Urinary bladder (tissue), 4 donors: ENCODE results near the gene PELI2. TPM values are rescaled to one million over a fixed set of nuclear protein-coding genes. Genes with fewer than 3 reads are reported as not detected.

Source experiments
- DNase-seq: peaks from one replicate; pipeline ENCODE4 v3.0.0-alpha.2; 2015; ENCODE audit errors: extremely low spot score
- H3K27ac ChIP-seq: one replicate; pipeline ENCODE4 v1.5.1; 2013; ENCODE audit warnings: low read depth, mild to moderate bottlenecking, moderate library complexity
- H3K36me3 ChIP-seq: one replicate; pipeline ENCODE4 v1.6.1; 2013; ENCODE audit warnings: mild to moderate bottlenecking, moderate library complexity; ENCODE audit not compliant: insufficient read depth
- H3K4me1 ChIP-seq: one replicate; pipeline ENCODE4 v1.6.1; 2013; ENCODE audit warnings: mild to moderate bottlenecking, moderate library complexity; ENCODE audit not compliant: insufficient read depth
- H3K4me3 ChIP-seq: one replicate; pipeline ENCODE4 v1.5.1; 2013; ENCODE audit warnings: low read depth, low read length
- WGBS: extraction: QIAGEN DNeasy Blood & Tissue Kit; methylation state at CpG from one replicate; pipeline ENCODE4 v1.1.7; 2013; 5-methylcytosine and 5-hydroxymethylcytosine counted together
- polyA plus RNA-seq: library from polyadenylated mRNA; stranded (reverse); fragments of 200-250 nt; gene quantifications from one replicate; pipeline ENCODE4 v1.2.3, GENCODE V29; 2013
- total RNA-seq: library from RNA; depleted of rRNA; stranded (reverse); fragments of >200 nt; gene quantifications from one replicate; pipeline ENCODE4 v1.2.3, GENCODE V29; 2014
- donor health status: healthy with polysubstance abuse.
- donor health status: healthy.

Gene PELI2
- total and polyA plus RNA-seq, 2 donors, result 10.6 to 15.9 TPM

DNA sequence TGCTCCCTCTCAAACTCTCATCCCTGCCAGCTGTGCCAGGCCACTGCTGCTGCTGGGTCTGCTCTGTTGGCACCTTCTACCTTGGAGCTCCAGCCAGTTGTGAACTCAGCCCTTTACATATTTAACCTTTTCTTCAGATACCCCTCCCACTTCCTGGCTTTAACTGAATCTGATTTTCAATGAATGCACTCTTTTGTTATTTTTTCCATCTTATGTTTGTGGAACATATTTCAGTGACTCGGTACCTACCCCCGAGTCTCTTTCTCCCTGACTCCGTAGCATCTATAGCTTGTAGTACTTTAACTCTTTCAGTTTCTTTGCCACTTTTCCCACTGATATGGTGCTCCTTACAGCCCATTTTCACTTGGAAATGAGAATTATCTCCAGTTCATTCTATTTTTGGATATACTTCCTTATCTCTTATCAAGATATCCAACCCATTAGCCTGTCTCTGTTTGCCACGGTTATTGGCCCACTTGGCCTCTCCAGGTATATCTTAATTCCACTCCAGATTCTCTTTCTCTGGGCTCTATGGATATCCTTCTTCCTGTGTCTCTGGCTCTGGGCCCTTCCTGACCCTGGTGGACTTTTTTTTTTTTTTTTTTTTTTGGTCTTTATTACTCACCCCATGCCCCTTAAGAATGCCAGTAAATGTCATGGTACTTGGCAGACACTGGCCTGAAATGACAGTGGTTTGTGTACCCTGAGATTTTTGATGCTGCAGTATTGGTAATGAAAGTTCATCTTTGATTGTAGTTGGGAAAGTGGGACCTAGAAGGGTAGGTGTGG is 62.7 kb downstream of the PELI2 start:
- WGBS, result 71% methylated on average over 4 of the region's 4 CpGs
- DNase-seq, result no peak
- H3K36me3 ChIP-seq, result no peaks in the 10 kb centered on the region
- H3K4me3 ChIP-seq, result no peak overlapping the region
- no peak overlapping the region for H3K27ac ChIP-seq
- H3K4me1 ChIP-seq, result no peaks in the 10 kb centered on the region

DNA sequence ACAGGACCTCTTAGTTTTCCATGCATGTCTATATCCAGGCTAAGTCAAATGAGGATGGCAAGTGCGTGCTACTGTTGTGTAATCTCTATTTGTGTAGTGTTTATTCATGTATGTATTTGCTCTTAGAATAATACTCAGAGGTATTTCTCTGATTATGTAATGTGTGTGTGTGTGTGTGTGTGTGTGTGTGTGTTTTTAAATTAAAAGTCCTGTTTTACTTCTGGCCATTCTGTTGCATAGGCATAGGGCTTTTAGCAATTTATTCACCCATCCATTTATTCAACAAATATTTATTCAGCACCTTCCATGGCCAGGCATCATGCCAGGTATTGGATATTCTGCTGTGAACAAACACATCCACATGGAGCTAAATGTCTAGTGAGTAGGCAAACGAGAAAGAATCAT is 63.5 kb downstream of the PELI2 start:
- Histone ChIP-seq H3K27ac (peak overlapping the region; percentile 38), H3K4me1 (no peaks in the 10 kb centered on the region), H3K36me3 (no peaks in the 10 kb centered on the region), H3K4me3 (no peak overlapping the region)
- WGBS, result 82% methylated on average over 2 of the region's 2 CpGs
- DNase-seq, result no peak

DNA sequence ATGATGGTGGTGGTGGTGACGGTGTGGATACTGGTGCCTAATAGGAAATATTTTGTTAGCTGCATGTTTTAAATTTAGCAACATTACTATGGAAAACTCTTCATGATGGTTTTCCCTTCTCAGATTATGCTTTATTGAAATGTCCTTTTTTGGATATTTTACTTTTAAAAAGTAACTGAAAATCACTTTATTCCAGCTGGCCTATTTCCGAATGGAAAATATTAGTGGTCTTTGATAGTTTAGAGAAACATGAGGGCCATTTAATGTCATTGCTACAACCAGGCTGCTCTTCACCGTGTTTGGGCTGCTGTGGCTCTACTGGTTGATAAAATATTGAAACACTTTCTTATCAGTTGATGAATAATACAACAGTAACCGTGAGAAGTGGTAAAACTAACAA is 64.2 kb downstream of the PELI2 start:
- H3K4me3 ChIP-seq, result no peak overlapping the region
- no peak overlapping the region for H3K27ac ChIP-seq
- H3K36me3 ChIP-seq, result no peaks in the 10 kb centered on the region
- H3K4me1 ChIP-seq, result no peaks in the 10 kb centered on the region
- 77% methylated on average over 4 of the region's 4 CpGs for WGBS
- no peak for DNase-seq

DNA sequence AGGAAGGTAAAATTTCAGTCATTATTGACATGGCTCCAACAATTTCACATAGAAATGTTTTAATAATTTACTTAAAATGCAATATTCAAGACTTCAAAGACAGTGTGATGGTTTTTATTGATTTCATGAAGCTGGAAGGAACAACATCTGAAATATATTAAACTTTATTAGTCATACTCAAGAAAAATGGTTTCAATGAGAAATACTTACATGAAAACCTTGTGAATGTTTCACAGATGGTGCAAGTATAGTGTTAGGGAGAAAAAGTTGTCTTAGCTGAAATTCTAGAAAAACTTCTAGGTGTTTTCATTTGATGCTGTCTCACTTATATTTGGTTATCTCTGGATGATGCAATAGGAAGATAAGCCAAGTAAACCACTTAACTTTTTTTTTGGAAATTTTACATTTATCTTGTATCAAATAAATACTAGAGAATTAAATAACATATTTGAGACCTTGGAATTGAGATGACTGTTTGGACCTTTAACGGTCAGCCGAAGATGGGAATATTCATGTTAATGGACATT is 65.5 kb downstream of the PELI2 start:
- DNase-seq, result no peak
- Histone ChIP-seq H3K4me3 (no peak overlapping the region), H3K4me1 (no peaks in the 10 kb centered on the region), H3K36me3 (no peaks in the 10 kb centered on the region), H3K27ac (no peak overlapping the region)
- 95% methylated on average over 2 of the region's 2 CpGs for WGBS

DNA sequence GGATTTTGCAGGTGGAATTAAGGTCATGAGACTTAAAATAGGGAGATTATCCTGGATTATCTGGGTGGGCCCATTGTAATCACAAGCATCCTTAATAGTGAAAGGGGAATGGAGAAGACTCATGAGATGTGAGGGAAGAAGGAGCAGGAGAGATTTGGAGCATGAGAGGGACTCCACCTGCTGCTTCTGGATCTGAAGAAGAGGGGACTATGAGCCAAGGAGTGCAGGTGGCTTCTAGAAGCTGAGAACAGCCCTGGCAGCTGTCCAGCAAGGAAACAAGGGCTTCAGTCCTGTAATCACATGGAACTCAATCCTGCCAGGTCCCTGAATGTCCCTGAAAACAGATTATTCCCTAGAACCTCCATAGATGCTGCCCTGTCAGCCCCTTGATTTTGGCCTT is 67.8 kb downstream of the PELI2 start:
- H3K27ac ChIP-seq, result no peak overlapping the region
- no peaks in the 10 kb centered on the region for H3K36me3 ChIP-seq
- H3K4me1 ChIP-seq, result no peaks in the 10 kb centered on the region
- DNase-seq, result no peak
- H3K4me3 ChIP-seq, result no peak overlapping the region

DNA sequence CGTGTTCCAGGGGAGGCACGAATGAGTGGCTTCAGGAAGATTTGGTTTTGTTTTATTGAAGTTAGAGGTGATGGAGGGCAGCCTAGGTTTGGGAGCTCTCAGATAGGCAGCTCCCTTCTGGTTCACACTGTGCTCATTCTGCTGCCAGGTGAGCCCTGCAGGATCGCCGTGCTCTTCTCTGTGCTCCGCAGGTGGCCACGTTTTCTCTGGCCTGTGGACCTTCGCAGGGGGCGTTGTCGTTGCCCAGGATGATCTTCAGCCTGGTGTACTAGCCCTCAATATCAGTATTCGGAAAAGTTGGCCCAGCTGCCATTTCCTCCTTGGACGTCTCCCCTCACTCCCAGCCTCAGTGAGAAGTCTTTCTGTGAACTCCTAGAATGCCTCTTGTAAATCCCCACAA is 69.5 kb downstream of the PELI2 start:
- no peaks in the 10 kb centered on the region for H3K36me3 ChIP-seq
- no peak for DNase-seq
- H3K27ac ChIP-seq, result no peak overlapping the region
- H3K4me1 ChIP-seq, result no peaks in the 10 kb centered on the region
- H3K4me3 ChIP-seq, result no peak overlapping the region
- WGBS, result 91% methylated on average over 11 of the region's 11 CpGs

DNA sequence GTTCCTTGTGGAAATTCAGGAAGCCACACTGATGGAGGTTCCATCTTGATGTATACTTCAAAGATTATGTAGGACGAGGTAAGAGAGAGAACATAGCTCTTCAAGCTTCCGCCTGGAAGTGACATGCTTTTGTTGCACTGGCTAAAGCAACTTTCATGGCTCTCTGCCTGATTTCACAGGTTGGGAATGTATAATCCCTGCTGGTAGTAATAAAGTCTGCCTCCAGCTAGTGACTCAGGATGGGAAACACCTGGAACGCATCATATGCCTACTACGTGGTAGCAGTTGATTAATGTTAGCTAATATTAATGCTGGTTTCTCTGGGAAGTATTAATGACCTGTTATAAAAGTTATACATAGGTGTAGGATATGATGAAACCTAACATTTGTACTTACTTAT is 71.1 kb downstream of the PELI2 start:
- no peak overlapping the region for H3K4me3 ChIP-seq
- no peak for DNase-seq
- 53% methylated on average over 4 of the region's 4 CpGs for WGBS
- no peak overlapping the region for H3K27ac ChIP-seq
- H3K36me3 ChIP-seq, result no peaks in the 10 kb centered on the region
- no peaks in the 10 kb centered on the region for H3K4me1 ChIP-seq

DNA sequence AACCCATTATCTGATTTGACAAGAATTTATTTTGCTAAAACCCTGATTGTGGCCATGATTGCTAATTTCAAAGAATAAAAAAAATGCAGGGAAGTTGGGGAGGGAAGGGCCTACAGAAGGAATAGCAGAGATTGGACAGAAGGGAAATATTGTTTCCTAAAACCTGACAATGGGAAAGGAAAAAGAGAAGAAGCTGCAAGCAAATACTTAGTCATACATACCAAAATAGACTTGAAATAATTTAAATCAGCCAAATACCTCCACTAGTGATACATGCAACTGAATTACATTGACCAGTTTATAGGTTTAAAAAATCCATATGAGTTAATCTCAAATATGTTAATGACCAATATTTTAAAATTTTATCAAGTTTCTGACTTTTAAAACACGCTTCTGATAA is 75.1 kb downstream of the PELI2 start:
- no peak for DNase-seq
- no peak overlapping the region for H3K4me3 ChIP-seq
- H3K27ac ChIP-seq, result no peak overlapping the region
- 95% methylated on average over 1 of the region's 1 CpG for WGBS
- H3K4me1 ChIP-seq, result no peaks in the 10 kb centered on the region
- no peaks in the 10 kb centered on the region for H3K36me3 ChIP-seq

DNA sequence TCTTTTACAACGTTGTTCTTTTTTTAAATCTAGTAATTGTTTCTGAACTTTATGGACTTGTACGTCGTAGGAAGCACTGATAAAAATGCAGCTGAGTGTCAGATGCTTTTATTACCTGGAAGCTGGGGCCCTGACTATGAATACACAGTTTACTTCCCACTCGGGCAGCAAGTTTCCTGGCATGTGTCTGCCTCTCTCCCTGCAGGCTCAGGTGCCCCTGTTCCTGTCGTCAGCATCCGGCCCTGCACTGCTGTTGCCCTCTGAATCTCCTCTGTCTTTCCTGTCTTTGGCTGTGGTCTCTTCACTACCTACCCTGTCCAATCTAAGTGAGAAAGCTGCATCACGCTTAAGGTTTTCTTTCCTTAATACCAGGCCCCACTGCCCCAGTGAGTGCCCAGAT is 75.8 kb downstream of the PELI2 start:
- Histone ChIP-seq H3K36me3 (no peaks in the 10 kb centered on the region), H3K27ac (no peak overlapping the region), H3K4me3 (no peak overlapping the region), H3K4me1 (no peaks in the 10 kb centered on the region)
- no peak for DNase-seq
- WGBS, result 64% methylated on average over 7 of the region's 7 CpGs

DNA sequence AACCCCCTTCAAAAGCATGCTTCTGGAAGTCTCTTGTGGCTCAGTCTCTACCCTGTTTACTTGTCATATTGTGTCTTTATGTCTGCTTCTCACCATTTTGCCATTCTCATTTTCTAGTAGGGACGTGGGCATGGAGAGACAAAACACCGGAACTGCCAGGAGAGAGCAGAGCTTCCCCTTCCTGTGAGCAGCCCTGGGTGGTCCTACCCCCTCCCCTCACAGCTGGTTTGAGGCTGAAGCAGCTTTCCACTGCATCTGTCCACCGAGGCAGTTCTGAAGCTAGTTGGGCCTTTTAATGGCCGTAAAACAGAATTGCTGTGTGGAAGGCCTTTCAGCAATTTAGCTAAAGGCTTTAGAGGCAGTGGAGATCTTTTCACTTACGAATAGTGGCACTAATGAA is 77.0 kb downstream of the PELI2 start:
- DNase-seq, result no peak
- 69% methylated on average over 5 of the region's 5 CpGs for WGBS
- H3K27ac ChIP-seq, result peak overlapping the region; percentile 42
- no peak overlapping the region for H3K4me3 ChIP-seq
- H3K36me3 ChIP-seq, result no peaks in the 10 kb centered on the region
- peaks cover under 1% of the 10 kb centered on the region for H3K4me1 ChIP-seq

DNA sequence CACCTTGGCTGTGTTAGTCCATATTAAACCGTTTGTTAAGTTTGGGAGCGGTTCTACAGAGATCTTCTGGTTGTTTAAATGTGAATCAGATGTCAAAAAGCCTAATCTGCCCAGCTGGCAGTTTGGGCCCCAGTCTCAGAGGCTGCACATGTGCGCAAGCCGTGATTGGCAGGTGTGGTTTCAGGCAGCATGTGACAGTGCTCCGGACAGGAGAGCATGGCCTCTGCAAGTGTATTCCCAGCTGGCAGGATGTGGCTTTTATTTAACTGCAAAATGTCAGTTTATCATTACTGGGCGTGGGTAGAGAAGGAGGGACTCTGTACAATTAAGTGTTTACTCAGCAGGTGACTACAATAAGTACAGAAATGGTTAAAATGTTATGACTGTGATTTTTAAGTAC is 77.5 kb downstream of the PELI2 start:
- H3K4me3 ChIP-seq, result no peak overlapping the region
- WGBS, result 50% methylated on average over 6 of the region's 6 CpGs
- no peak for DNase-seq
- no peaks in the 10 kb centered on the region for H3K36me3 ChIP-seq
- H3K27ac ChIP-seq, result peak overlapping the region; percentile 69
- peaks cover 2% of the 10 kb centered on the region for H3K4me1 ChIP-seq

DNA sequence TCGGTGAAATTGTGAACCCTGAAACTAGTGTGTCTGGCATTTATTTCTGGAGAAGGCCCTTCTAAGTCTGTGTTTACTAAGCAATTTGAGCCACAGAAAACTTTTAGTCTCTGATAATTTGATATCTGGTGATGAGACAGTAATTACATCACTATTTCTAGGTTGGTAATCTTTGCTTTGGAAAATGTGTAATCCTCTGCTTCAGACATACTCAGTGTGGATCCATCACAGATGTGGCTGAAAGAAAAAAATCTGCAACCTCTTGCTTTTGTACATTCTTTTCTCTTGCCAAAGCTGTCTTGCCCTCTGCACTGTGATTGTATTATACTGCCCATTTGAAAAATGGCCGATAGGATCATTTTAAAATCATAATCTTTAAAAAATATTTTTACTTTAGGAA is 78.1 kb downstream of the PELI2 start:
- H3K36me3 ChIP-seq, result no peaks in the 10 kb centered on the region
- DNase-seq, result no peak
- H3K4me3 ChIP-seq, result no peak overlapping the region
- 47% methylated on average over 2 of the region's 2 CpGs for WGBS
- peak overlapping the region; percentile 69 for H3K27ac ChIP-seq
- H3K4me1 ChIP-seq, result peaks cover 2% of the 10 kb centered on the region

DNA sequence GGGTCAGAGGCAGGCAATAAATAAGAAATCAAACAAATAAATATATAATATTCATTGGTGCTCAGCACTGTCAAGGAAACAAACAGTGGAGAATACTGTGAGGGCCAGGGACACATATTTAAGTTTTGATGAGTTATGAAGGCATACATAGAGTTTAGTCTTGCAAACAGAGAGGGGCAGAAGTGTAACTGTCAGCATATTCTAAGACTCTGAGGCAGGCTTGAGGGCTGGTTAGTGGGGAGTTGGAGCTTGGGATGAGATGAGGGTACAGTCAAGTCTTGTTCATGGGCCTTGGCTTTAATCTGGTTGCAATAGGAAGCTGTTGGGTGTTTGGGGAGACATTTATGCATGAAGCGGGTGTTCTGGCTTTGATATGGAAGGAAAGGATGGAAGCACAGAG is 78.9 kb downstream of the PELI2 start:
- Histone ChIP-seq H3K4me1 (peaks cover 2% of the 10 kb centered on the region), H3K36me3 (no peaks in the 10 kb centered on the region), H3K27ac (no peak overlapping the region), H3K4me3 (no peak overlapping the region)
- no peak for DNase-seq
- WGBS, result 98% methylated on average over 1 of the region's 1 CpG

DNA sequence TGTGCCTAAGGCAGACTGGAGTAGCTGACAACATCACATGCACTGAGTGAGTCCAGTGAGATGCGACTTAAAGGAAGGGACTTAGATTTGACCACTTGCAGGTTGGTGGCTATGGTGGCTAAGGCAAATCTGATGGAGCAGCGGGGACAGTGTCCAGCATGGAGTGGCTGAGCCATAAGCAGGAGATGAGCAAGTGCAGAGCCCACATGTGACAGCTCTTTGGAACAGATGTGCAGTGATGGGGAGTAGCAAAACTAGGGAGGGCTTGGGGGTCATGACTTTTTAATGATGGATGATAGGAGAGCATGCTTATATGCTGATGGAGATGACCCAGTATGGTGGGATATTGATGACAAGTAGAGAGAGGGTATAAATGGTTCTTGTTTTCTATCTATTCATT is 80.2 kb downstream of the PELI2 start:
- Histone ChIP-seq H3K4me1 (peaks cover 2% of the 10 kb centered on the region), H3K27ac (no peak overlapping the region), H3K36me3 (no peaks in the 10 kb centered on the region), H3K4me3 (no peak overlapping the region)
- 93% methylated on average over 2 of the region's 2 CpGs for WGBS
- DNase-seq, result no peak
